GM21576 (cell line): ENCODE measurements around the gene LRFN4.

Experiments used
- ATAC-seq: cut with Tn5 transposase; IDR thresholded peaks from one replicate; pipeline ENCODE4 v1.9.1; 2021; ENCODE audit warnings: mild to moderate bottlenecking, moderate library complexity; ENCODE audit not compliant: unreplicated experiment

Gene LRFN4

GRCh38 chr11:66887526-66887925, 30.7 kb downstream of the LRFN4 start:
- ATAC-seq = no peak

GRCh38 chr11:66888282-66888681, 31.4 kb downstream of the LRFN4 start:
- ATAC-seq = no peak

- ATAC-seq = no peak
Measured at GRCh38 chr11:66889960-66890359, 33.1 kb downstream of the LRFN4 start.

- ATAC-seq = peak; percentile 83
Measured at GRCh38 chr11:66891851-66892660, 35.2 kb downstream of the LRFN4 start.

- no peak for ATAC-seq
Measured at GRCh38 chr11:66892911-66893310, 36.0 kb downstream of the LRFN4 start.

- ATAC-seq = no peak
Measured at GRCh38 chr11:66894141-66894540, 37.3 kb downstream of the LRFN4 start.

GRCh38 chr11:66901964-66902390, 45.1 kb downstream of the LRFN4 start:
- no peak for ATAC-seq

GRCh38 chr11:66902486-66903177, 45.8 kb downstream of the LRFN4 start:
- ATAC-seq = no peak

GRCh38 chr11:66904055-66904454, 47.2 kb downstream of the LRFN4 start:
- no peak for ATAC-seq

- ATAC-seq = no peak
Measured at GRCh38 chr11:66904561-66904960, 47.7 kb downstream of the LRFN4 start.

- no peak for ATAC-seq
Measured at GRCh38 chr11:66904981-66905521, 48.2 kb downstream of the LRFN4 start.

GRCh38 chr11:66905631-66906030, 48.8 kb downstream of the LRFN4 start:
- ATAC-seq = no peak

- ATAC-seq = no peak
Measured at GRCh38 chr11:66906061-66906733, 49.3 kb downstream of the LRFN4 start.

GRCh38 chr11:66907751-66908630, 51.1 kb downstream of the LRFN4 start:
- ATAC-seq = no peak

GRCh38 chr11:66909181-66909580, 52.3 kb downstream of the LRFN4 start:
- no peak for ATAC-seq

GRCh38 chr11:66910016-66910415, 53.2 kb downstream of the LRFN4 start:
- ATAC-seq = no peak
